ENCODE results near the gene FAM83E. TPM values are rescaled to one million over a fixed set of nuclear protein-coding genes. Genes with fewer than 3 reads are reported as not detected.

The FAM83E gene
- total and polyA plus RNA-seq, 2 of the 8 experiments (the other 6 are each of a cell fraction or from before 2014, with no cell fraction given) = 1.8 to 5.3 TPM

DNA sequence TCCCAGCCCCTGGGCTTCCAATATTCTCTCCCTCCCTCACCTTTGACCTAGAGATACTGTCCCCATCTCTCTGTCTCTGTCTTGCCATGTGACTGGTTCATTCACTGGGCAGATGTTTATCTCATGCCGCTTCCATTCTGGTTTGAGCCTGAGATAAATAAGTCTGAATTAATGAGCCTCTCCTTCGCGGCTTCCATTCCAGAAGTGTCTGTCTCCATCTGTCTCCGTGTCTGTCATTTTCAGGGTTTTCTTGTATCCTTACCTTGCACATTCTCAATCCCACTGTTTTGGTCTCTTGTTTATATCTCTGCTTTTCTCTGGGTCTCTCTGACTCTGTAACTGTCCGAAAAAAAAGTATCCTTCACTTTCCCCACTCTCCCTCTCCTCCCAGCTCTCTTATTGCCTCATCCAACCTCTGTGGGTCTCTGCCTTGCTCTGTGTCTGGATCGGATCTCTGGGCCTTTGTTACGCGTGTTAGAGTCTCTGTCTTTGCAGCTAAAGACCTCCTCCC lies 8.7 kb upstream of the FAM83E start (continued):
- TF ChIP-seq TCF12 (IDR thresholded peaks at IDR 0.05; ENCODE audit: low read depth, low read length) (no peak), SIN3A (conservative IDR thresholded peaks at IDR 0.05 in 1 of 2, IDR thresholded peaks at IDR 0.05 in 1 of 2; ENCODE audit: low read depth in 1 of 2, low read length in 2 of 2) (0 out of 4 replicates have a peak, but pooled peaks of 1 of the 2 experiments have one; percentile 69), KDM4A (IDR thresholded peaks at IDR 0.05; ENCODE audit: low read depth, low read length, severe bottlenecking) (no peak), YY1 (IDR thresholded peaks at IDR 0.05; ENCODE audit: low read depth, low read length) (no peak), GTF2F1 (IDR thresholded peaks at IDR 0.05; ENCODE audit: borderline replicate concordance, low read depth, low read length) (no peak), CBX8 (IDR thresholded peaks at IDR 0.05; ENCODE audit: borderline replicate concordance, low read depth, low read length) (no peak), BRCA1 (IDR thresholded peaks at IDR 0.05; ENCODE audit: low read depth, low read length) (no peak), RBBP5 (IDR thresholded peaks at IDR 0.05; ENCODE audit: borderline replicate concordance, low read depth, low read length) (no peak), KDM5A (IDR thresholded peaks at IDR 0.05; ENCODE audit: low read length) (no peak), CEBPB (IDR thresholded peaks at IDR 0.05; ENCODE audit: low read depth, low read length) (0 out of 2 replicates have a peak, but pooled peaks have one; percentile 44), EGR1 (IDR thresholded peaks at IDR 0.05; ENCODE audit: borderline replicate concordance, low read depth, low read length) (no peak), BACH1 (IDR thresholded peaks at IDR 0.05; ENCODE audit: low read length) (no peak)
- TF ChIP-seq, protein P1, sequence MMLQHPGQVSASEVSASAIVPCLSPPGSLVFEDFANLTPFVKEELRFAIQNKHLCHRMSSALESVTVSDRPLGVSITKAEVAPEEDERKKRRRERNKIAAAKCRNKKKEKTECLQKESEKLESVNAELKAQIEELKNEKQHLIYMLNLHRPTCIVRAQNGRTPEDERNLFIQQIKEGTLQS (IDR thresholded peaks at IDR 0.05; ENCODE audit: insufficient read depth, low read depth, low read length) = no peak
